HG02840 (cell line): Measurements from ENCODE around the gene RAB5A.
A peak's percentile ranks its signal among the peaks of the same experiment; 100 is the strongest.
"Not testable (repeated sequence)": the region's sequence is repeated elsewhere in the genome, so short reads cannot be mapped to it uniquely, and the experiment has no call there.

Experiments used
- ATAC-seq: cut with Tn5 transposase; IDR thresholded peaks from one replicate; pipeline ENCODE4 v1.9.1; 2021; ENCODE audit warnings: mild to moderate bottlenecking, moderate library complexity, moderate number of reproducible peaks; ENCODE audit not compliant: unreplicated experiment, low FRiP score

RAB5A gene, protein sequence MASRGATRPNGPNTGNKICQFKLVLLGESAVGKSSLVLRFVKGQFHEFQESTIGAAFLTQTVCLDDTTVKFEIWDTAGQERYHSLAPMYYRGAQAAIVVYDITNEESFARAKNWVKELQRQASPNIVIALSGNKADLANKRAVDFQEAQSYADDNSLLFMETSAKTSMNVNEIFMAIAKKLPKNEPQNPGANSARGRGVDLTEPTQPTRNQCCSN

DNA sequence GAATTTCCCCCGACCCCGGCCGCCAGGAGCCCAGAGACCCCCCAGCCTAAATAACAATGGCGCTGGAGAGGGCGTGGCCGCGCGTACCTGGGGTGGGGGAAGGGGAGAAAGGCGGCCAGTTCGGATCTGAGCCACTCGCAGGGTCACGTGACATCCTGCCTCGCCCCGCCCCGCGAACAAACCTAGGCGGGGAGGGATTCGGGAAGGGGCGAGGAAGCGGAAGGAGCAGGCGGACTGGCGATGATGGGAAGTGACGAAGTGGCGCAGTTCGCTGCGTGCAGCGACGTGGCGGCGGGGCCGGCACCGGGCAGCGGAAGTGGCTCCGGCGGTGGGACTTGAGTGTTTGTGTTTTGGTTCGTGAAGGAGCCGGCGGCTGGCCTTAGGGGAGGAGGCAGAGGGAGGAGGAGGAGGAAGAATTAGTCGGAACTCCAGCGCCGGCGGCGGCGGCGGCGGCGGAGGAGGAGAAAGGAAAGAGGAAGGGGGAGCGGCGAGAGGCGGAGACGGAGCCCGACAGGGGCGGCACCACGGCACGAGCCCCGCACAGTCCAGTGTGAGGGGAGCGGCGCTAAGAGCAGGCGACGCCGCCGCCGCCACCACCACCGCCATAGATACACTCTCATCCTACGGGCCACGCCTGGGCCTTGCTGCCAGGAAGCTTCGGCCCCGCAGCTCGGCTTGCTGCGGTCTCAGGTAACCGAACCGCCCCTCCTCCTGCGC lies at the start of gene RAB5A:
Gene RAB5A, plus strand, starts transcription at position 266 of the 717 bp plus-strand sequence. CDS start 3,802 bp downstream, outside the sequence.
- ATAC-seq = peak; percentile 97

DNA sequence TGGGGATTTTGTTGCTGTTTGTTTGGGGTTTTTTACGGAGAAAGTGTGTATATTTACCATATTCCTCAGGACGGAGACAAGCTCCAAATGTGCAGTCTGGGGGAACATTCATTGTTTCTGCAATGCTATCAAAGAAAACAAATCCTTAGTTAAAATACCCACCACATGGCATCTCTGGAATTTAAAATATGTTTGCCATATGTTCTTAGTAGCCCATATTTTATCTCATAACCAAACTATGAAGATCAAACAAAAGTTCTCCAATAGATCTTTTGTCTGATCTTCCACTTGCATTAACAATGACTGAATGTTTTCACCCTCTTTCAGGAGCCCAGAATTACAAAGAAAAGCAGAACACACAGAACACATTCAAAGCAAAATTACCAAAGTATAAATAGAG lies 48.2 kb upstream of the RAB5A start:
- ATAC-seq = no peak

DNA sequence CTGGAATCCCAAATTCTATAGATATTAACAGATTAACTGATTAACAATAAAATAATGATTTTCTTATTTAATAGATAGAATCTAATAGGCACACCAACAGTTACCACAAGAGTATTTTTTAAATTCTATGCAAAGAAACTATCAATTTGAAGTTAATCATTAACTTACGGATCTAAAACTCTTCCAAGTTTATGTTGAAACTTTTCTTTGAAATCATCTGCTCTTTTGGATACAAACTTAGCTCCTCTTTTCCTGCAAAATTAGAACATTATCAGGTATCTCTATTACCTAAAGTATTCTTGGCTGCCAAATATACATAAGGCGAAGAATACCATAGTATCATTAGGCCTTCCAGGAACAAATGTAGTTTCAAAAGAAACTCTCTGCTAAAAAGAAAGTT lies 47.6 kb upstream of the RAB5A start:
- no peak for ATAC-seq

DNA sequence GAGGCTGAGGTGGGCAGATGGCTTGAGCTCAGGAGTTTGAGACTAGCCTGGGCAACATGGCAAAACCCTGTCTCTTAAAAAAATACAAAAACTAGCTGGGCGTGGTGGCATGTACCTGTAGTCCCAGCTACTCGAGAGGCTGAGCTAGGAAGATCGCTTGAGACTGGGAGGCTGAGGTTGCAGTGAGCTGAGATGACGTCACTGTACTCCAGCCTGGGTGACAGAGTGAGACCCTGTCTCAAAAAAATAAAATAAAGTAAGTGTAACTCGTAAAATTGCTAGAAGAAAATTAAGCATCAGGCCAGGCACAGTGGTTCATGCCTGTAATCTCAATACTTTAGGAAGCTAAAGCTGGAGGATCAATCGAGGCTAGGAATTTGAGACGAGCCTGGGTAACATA lies 47.1 kb upstream of the RAB5A start:
- ATAC-seq = not testable (repeated sequence)

DNA sequence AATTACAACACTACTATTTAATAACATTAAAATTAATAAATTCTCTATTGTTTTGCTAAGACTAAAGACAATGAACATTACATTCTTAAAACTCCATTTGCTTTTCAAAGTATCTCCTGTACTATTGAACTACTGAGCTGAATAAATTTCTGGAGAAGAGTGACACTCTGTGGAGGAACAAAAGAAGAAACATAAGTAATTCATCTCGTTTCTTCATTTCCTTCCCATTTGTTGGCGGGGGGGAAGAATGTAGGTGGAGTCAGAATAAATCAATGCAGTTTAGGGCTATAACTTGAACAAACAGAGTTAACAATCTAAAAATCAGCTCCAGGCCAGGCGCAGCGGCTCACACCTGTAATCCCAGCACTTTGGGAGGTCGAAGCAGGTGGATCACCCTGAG lies 45.6 kb upstream of the RAB5A start:
- ATAC-seq = no peak

DNA sequence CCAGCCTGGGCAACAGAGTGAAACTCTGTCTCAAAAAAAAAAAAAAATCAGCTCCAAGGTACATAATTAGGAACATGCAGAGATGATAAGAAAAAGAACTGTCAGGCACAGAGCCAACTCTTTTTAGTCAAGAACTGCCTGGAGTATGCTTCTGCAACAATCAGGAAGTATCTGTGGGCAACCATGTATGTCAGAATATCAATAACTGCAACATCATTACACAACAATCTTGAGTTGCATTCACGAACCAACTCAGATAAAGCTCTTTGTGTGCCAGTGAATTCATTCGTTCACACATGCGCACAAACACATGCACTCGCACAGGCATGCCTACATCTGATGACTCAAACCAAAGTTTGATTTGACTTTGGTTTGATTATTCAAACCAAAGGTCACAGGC lies 45.0 kb upstream of the RAB5A start:
- no peak for ATAC-seq

DNA sequence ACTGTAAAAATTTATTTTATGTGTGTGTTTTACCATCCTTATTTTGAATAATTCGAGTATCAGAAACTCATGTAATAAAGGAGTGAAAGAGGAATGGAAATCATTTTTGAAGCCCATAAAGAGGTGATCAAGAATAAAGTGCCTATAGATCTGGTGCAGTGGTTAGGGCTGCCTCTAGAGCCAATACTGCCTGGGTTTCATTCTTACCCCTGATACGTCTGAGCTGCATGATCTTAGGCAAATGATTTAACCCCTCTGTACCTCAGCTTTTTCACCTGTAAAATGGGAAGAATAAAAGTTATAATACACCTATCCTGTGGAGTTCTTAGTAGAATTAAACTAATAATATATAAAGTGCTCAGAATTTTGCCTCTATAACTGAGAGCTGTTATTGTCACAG lies 43.2 kb upstream of the RAB5A start:
- no peak for ATAC-seq

DNA sequence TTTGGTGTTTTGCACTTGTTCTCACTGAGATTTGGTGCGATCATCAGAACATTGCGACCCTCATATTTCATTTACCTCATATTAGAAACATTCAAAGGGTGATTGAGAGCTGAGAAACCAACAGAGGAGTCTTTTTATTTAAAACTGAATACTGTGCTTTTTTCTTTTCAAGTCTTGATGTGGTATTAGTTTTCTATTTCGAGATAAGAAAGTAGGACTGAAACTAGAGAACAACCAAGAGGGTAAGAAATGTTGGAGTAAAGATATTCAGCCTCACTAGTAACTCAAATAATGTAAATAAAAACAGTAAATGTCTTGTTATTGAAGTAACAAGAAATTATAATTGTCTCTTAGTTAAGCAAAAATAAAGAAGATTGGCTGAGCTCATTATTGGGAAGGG lies 39.4 kb upstream of the RAB5A start:
- no peak for ATAC-seq

DNA sequence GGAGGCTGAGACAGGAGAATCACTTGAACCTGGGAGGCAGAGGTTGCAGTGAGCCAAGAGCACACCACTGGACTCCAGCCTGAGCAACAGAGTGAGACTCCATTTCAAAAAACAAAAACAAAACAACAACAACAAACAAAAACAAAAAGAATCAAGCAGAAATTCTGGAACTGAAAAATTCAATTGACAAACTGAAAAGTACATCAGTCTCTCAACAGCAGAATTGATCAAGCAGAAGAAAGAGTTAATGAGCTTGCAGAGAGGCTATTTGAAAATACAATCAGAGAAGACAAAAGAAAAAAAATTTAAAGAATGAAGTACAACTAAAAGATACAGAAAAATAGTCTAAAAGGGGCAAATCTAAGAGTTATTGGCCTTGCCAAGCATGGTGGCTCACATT lies 35.4 kb upstream of the RAB5A start:
- ATAC-seq = no peak

DNA sequence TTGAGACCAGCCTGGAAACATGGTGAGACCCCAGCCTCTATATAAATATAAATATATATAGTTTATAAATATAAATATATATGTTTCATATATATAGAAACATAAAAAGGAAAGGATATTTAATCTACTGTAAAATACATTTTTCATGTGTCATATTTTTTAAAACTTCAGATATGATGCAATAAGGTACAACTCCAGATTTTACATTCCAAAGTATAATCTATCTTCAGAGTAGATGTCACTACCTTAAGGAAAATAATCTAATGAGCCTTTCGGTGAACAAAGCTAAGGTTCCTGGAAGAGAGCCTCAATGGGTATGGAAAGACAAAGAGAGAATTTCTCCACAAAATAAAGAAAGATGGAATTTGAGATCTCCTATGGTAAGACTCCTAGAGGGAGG lies 29.7 kb upstream of the RAB5A start:
- no peak for ATAC-seq

DNA sequence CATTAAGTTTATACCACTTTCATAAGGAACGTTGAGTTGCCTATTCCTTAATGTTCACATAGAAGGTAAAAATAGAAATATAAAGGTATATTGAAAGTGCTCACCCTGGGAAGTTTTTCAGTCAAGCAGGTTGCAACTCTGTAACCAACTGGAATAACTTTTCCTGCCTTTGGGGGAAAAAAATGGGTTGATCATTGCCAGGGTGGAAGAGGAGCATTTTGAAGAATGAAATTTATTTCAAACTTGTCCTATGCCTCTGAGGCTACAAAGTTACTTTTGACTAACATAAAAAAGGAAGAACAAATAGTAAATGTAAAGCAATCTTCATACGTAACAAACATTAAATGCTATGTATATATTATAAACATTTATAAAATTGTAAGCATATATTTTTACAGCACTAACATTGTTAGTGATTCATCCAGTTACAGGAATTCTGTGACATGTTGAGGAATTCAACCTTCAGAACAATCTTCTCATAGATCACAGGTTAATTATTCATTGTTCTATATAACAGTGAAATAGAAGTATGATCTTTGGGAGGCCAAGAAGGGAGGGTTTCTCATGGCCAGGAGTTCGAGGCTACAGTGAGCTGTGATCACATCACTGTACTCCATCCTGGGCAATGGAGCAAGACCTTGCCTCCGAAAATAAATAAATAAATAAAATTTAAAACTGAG lies 26.4 kb upstream of the RAB5A start:
- ATAC-seq = no peak

DNA sequence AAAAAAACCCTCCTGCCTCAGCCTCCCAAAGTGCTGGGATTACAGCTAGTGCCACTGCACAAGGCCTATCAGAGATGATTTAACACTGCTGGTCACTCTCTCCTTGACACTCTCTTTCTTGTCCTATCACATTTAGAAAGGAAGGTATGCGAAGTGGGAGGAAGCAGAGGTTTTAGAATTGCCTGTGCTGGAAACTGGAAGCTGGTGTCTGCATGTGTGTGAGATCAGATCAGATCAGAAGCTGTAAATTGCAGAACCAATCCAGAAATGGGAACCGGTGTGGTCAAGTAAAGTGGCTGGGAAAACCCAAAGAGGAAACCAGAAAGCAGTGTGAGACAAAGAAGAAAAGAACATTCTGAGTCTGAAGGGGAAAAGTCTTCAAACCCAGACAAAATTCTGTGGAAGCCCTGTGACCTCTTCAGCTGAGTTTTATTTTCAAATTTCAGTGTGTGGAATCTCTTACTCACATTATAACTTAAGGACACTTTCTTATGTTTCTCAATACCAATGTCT lies 15.7 kb upstream of the RAB5A start:
- peak; percentile 80 for ATAC-seq

DNA sequence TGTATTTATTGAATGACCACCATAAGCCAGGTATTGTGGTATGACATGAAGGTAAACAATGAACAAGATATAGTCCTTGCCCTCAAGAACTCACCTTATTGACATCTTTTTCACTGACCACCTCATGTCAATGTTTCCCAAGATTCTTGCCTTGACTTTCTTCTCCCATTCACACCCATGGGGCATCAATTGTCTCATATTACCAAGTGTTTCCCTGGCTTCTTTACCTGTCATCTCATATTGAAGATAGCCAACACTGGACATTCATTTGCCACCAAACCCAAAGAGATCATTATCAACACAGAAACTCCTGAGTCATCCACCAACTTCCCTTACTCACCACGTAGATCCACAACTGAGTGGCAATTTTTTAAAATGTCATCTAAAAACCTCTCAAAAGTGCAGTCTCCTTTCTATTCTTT lies 15.1 kb upstream of the RAB5A start:
- ATAC-seq = no peak

DNA sequence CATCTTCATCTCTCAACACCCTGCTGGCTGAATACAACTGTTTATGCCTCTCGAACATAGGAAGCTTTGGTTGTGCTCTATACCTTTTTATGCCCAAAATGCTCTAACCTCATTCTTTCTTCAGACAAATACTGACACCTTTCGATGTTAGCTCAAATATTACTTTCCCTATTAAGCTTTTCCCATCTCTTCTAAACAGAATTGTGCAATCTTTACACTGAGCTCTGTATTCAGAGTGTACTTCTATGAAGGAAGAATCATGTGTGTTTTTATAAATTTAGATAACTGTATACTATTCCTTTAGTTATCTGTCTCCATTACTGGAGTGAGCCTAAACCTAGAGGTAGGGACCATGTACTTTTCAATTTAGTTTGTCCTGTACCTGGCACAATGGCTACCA lies 14.5 kb upstream of the RAB5A start:
- no peak for ATAC-seq

DNA sequence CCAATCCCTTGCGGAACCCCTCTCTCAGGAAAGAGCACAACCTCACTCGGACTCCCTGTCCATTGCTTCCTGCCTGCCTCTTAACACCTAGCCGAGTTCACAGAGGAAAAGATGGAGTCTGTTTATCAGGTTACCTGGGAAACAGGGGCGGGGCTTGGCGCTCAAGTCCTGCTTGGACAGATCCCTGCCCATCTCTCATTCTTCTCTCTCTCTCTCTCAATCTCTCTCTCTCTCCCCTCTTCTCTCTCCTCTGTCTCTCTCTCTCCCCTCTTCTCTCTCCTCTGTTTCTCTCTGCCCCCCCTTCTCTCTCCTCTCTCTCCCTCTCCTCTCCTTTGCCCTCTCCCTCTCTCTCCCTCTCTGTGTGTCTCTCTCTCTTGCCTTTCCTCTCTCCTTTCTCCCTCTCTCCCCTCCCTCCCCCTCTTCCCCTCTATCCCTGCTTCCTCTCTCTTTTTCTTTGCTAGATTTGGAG lies 12.8 kb upstream of the RAB5A start, which contains the start of gene EFHB:
Gene EFHB, minus strand, starts transcription at position 120 of the 469 bp plus-strand sequence. CDS start 199 bp downstream, outside the sequence.
- no peak for ATAC-seq

DNA sequence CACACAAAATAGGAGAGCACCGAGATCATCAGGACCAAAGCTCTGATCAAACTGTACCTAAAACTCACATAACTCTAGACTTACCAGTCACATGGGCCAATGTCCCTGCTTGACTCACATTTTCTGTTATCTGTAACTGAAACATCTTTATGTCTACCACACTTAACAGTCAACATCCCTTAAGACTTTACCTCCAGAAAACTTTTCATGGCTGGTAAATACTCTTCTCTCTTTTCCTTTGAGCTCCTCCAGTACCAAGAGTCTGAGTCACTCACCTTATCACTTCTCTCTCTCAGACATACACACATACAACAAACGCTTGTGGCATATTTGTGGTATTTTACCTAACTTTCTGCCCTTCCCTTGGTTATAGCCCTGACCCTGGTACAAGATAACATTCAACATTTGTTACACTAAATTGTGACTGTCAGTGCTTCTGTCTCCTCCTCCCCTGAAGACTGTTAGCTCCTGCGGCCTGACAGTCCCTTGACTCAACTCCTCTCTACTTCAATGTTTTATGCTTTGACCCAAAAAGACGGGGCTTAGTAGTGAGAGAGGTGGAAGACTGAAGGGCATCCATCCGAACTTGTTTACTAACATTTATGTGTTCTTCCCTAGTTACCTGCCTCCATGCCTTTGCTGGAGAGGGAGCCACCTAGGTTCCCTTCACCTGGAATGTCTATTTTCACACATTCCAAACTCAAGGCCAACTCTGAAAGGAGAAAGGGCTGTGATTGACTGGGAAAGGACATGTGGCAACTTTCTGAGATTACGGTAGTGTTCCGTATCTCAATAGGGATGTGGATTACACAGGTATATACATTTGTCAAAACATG lies 9.2 kb upstream of the RAB5A start:
- ATAC-seq = no peak

DNA sequence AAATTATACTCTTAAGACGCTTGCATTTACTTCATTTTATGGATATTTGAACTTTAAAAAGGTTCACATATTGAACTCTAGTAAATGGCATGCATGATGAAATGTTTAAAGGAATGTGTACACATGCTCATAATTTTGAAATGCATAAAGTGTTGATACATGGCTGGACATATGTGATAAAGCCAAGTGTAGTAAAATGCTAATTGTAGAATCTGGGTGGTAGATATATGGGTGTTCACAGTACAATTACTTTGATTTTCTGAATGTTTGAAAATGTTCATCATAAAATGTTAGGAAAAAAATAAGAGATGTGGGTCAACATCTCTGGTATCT lies 8.6 kb upstream of the RAB5A start:
- ATAC-seq = no peak

DNA sequence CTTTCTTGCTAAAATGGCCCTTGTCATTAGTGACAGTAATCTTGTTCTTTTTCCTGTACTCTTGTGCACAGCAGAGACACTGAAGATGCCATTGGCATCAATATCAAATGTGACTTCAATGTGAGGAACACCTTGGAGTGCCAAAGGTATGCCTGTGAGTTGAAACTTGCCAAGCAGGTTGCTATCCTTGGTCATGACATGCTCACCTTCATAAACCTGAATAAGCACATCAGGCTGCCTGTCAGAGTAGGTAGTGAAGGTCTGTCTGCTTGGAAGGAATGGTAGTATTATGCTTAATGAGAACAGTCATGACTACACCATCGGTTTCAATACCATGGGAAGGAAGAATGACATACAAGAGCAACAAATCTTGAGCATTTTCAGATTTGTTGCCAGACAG lies 6.3 kb upstream of the RAB5A start:
- no peak for ATAC-seq

DNA sequence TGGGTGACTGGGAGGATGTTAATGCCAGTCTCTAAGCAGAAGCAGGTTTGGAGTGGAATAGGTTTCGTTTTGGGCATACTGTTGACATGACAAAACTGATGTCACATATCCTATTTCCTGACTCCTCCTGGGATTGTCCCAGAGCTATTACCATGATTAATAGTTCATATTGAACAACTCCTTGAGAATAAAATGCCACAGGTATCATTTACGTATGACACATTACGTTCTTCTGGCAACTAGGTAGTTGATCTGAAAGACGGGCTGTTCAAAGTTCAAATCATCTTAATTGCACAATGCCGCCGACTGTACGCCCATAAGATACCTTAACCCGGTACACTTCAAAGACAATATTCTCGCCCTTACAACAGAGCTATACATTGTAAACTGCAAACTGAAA lies 1.4 kb upstream of the RAB5A start:
- ATAC-seq = no peak

DNA sequence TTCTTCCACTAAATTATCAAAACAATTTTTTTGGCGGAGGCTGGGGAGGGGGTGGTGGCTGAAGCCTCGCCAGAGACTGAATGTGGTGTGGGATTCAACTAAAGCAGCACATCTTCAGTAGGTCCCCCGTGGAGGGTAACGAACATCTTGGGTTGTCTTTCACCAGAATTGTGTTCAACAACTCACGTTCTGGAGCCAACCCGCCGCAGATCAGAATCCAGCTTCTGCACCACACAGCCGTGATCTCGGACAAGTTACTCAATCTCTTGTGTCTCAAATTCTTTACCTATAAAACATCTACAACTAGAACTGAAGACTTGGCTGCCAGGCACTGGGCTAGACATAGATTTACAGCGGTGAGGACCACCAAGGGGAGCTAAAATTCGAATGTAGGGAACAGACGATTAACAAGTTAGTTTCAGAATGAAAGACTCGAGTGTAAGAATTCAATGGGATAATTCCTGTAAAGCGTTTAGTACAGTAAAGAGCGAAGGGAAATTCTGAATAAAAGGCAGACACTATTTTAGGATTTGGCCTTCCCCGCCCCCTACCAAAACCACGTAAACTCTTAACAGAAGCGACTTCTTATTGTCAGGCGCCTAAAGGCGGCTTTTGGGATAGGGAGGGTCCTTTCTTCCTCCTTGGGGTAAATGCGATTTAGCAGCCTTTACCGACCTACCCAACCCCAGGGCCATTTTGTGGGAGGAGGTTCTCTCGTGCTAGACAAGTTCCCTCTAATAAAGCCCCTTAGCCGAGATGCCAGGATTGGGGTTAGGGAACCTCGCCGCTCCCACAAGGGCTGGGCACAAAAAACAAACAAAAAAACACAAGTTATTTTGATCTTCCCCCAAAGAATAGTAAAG lies 697 bp upstream of the RAB5A start:
- ATAC-seq = peak; percentile 8
